Transverse colon (tissue), 4 donors: Measurements from ENCODE around the gene SPEF2.

Experiments
- POLR2A ChIP-seq: fragments of 450-650 bp; IDR thresholded peaks from one replicate; pipeline ENCODE4 v1.6.1; 2016; ENCODE audit warnings: antibody characterized with exemption, mild to moderate bottlenecking, moderate library complexity
- POLR2AphosphoS5 ChIP-seq, 3 donors: sonication (generic); formaldehyde crosslinking; IDR thresholded peaks; one replicate each; pipeline ENCODE4 v1.6.1; 2016; ENCODE audit warnings: antibody characterized with exemption in 3 of 3
- TF ChIP-seq, protein P1 (sequence below), 5 experiments: fragments of 200-600 bp in 3 of 5; fragments of 450-650 bp in 2 of 5; sonication (generic) in 3 of 5; IDR thresholded peaks; 1 replicate in 2 of 5; 2 replicates in 3 of 5; pipeline ENCODE4 v1.5.1; 2016 to 2017; ENCODE audit warnings: antibody characterized with exemption in 5 of 5, inconsistent platforms in 3 of 5, mild to moderate bottlenecking in 2 of 5, moderate library complexity in 1 of 5

DNA sequence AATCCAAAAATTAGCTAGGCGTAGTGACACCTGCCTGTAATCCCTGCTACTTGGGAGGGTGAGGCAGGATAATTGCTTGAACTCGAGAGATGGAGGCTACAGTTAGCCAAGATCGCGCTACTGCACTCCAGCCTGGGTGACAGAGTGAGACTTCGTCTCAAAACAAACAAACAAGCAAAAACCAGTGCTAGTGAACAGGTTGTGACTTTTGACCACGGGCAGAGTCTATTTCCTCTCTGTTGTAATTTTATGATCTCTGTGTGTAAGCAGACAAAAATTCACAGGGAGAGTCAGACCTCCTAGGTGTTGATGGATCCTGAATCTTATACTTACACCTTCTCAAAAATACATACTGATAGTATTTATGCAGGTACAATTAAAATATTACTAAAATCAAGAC, 65.8 kb downstream of the SPEF2 start:
- TF ChIP-seq POLR2AphosphoS5 (IDR thresholded peaks at IDR 0.05) (no peak), POLR2A (no peak)
- TF ChIP-seq, protein P1, sequence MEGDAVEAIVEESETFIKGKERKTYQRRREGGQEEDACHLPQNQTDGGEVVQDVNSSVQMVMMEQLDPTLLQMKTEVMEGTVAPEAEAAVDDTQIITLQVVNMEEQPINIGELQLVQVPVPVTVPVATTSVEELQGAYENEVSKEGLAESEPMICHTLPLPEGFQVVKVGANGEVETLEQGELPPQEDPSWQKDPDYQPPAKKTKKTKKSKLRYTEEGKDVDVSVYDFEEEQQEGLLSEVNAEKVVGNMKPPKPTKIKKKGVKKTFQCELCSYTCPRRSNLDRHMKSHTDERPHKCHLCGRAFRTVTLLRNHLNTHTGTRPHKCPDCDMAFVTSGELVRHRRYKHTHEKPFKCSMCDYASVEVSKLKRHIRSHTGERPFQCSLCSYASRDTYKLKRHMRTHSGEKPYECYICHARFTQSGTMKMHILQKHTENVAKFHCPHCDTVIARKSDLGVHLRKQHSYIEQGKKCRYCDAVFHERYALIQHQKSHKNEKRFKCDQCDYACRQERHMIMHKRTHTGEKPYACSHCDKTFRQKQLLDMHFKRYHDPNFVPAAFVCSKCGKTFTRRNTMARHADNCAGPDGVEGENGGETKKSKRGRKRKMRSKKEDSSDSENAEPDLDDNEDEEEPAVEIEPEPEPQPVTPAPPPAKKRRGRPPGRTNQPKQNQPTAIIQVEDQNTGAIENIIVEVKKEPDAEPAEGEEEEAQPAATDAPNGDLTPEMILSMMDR (IDR thresholded peaks at IDR 0.05), result no peak
